ENCODE measurements around the gene F13A1. TPM values are rescaled to one million over a fixed set of nuclear protein-coding genes. Genes with fewer than 3 reads are reported as not detected.

F13A1 gene
- polyA plus RNA-seq, 1 donor (not counting 4 experiments of a cell fraction or from before 2014, with no cell fraction given) = not detected

DNA sequence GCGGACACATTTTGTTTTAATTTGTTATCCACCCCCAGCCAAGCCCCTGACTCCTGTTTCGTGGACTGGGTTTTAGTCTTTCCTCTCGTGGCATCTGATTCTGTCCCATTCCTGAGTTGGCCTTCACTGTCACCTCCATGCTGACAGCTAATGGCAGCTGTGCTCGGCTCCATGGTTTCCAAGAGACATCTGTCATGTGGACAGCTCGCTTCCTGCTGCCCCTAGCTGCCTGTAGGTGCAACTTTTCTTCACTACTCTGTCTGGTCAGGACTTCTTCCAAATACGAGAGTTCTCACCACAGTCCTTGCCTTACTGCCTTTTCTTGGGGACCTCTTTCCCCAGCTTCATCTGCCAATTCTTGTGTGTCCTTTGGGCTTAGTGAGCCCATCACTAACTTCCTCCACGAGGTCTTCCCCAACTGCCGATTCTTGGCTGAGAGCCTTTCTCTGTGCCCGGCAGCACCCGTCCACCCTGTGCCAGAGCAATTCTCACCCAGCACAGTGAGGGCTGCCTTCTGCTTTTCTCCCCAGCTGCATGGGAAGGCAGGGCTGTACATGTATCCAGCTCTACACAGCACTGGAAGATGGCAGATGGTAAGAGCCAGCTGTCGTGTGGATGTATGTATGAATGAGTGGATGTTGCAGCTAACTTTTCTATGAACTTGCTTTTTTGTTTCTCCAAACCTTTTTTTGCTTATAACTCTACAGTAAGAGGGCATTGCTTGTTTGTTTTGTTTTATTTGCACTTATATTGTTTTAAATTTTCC lies 140.4 kb downstream of the F13A1 start:
- Histone ChIP-seq H3K4me1 (ENCODE audit: control insufficient read depth, extremely low read depth, insufficient read depth, low read length) (no peaks in the 10 kb centered on the region), H3K27ac (ENCODE audit: control insufficient read depth, insufficient read depth, low read length) (no peak overlapping the region), H3K9ac (ENCODE audit: control insufficient read depth, extremely low read depth, insufficient read depth, low read length) (no peak overlapping the region), H4K20me1 (ENCODE audit: control insufficient read depth, extremely low read depth, insufficient read depth, low read length) (no peaks in the 10 kb centered on the region), H3K27me3 (ENCODE audit: control insufficient read depth, extremely low read depth, insufficient read depth, low read length) (no peaks in the 10 kb centered on the region), H3K36me3 (ENCODE audit: control insufficient read depth in 2 of 2, extremely low read depth in 1 of 2, insufficient read depth in 2 of 2, low read length in 2 of 2) (no peaks in the 10 kb centered on the region), H3K9me3 (ENCODE audit: control insufficient read depth, low read depth, low read length) (no peaks in the 10 kb centered on the region), H2AFZ (ENCODE audit: control insufficient read depth, low read length) (no peak overlapping the region), H3K9me1 (ENCODE audit: control insufficient read depth, extremely low read depth, insufficient read depth, low read length) (no peaks in the 10 kb centered on the region), H3K4me3 (ENCODE audit: control insufficient read depth in 2 of 3, extremely low read depth in 1 of 3, insufficient read depth in 2 of 3, low read depth in 1 of 3, low read length in 3 of 3) (no peak overlapping the region), H3K4me2 (ENCODE audit: control insufficient read depth, extremely low read depth, insufficient read depth, low read depth, low read length) (no peak overlapping the region), H3K79me2 (ENCODE audit: control insufficient read depth, insufficient read depth, low read length) (no peaks in the 10 kb centered on the region)
- TF ChIP-seq CTCF (optimal IDR thresholded peaks at IDR 0.05 in 1 of 3, IDR thresholded peaks at IDR 0.05 in 1 of 3, conservative IDR thresholded peaks at IDR 0.05 in 1 of 3; ENCODE audit: extremely low read depth in 1 of 3, insufficient read depth in 2 of 3, low read length in 3 of 3) = no peak
- dilution Hi-C loops (cut with MboI; ENCODE audit: extremely low pct_ligation_motif_present, low sequenced_read_pairs) = no loop called here
- DNase-seq (ENCODE audit: low read depth, low spot score) (no peak), FAIRE-seq (no peak)

DNA sequence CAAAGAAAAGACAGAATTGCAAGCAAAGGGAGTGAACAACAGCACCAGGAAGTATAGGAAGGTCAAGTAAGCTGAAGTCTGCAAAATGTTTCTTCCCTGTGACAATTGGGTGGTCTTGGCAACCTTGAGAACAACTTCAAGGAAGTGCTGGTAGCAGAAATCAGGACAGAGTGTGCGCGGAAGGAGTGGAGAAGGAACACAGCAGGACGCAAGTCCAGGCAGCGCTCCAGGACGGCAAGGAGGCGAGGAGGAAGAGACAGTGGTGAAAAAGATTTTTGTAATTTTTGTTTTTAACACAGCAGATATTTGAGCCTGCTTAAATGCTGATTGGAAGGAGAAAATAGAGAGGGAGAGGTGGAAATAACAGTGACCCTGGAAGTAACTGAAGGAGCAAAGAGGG lies 141.7 kb downstream of the F13A1 start:
- Histone ChIP-seq H3K4me3 (ENCODE audit: control insufficient read depth in 2 of 3, extremely low read depth in 1 of 3, insufficient read depth in 2 of 3, low read depth in 1 of 3, low read length in 3 of 3) (no peak overlapping the region), H3K27ac (ENCODE audit: control insufficient read depth, insufficient read depth, low read length) (no peak overlapping the region), H3K79me2 (ENCODE audit: control insufficient read depth, insufficient read depth, low read length) (no peaks in the 10 kb centered on the region), H3K9me1 (ENCODE audit: control insufficient read depth, extremely low read depth, insufficient read depth, low read length) (no peaks in the 10 kb centered on the region), H2AFZ (ENCODE audit: control insufficient read depth, low read length) (peak overlapping the region; percentile 49), H3K36me3 (ENCODE audit: control insufficient read depth in 2 of 2, extremely low read depth in 1 of 2, insufficient read depth in 2 of 2, low read length in 2 of 2) (no peaks in the 10 kb centered on the region), H3K4me2 (ENCODE audit: control insufficient read depth, extremely low read depth, insufficient read depth, low read depth, low read length) (no peak overlapping the region), H3K27me3 (ENCODE audit: control insufficient read depth, extremely low read depth, insufficient read depth, low read length) (no peaks in the 10 kb centered on the region), H3K9ac (ENCODE audit: control insufficient read depth, extremely low read depth, insufficient read depth, low read length) (no peak overlapping the region), H3K9me3 (ENCODE audit: control insufficient read depth, low read depth, low read length) (no peaks in the 10 kb centered on the region), H3K4me1 (ENCODE audit: control insufficient read depth, extremely low read depth, insufficient read depth, low read length) (no peaks in the 10 kb centered on the region), H4K20me1 (ENCODE audit: control insufficient read depth, extremely low read depth, insufficient read depth, low read length) (no peaks in the 10 kb centered on the region)
- dilution Hi-C loops (cut with MboI; ENCODE audit: extremely low pct_ligation_motif_present, low sequenced_read_pairs) = no loop called here
- FAIRE-seq (no peak), DNase-seq (ENCODE audit: low read depth, low spot score) (no peak)
- TF ChIP-seq CTCF (optimal IDR thresholded peaks at IDR 0.05 in 1 of 3, IDR thresholded peaks at IDR 0.05 in 1 of 3, conservative IDR thresholded peaks at IDR 0.05 in 1 of 3; ENCODE audit: extremely low read depth in 1 of 3, insufficient read depth in 2 of 3, low read length in 3 of 3) (no peak), EZH2 (IDR thresholded peaks at IDR 0.05; ENCODE audit: low read length) (no peak)

All from keratinocyte (primary cell).